Body of pancreas (tissue), 4 donors: Measurements from ENCODE around the gene PIWIL1.

ENCODE experiments used
- CTCF ChIP-seq, 7 experiments: fragments of 450-650 bp in 4 of 7; fragments of 200-600 bp in 3 of 7; sonication (generic) in 3 of 7; IDR thresholded peaks; one replicate each; pipeline ENCODE4 v1.5.1; 2016 to 2019; ENCODE audit warnings: antibody characterized with exemption in 7 of 7
- POLR2A ChIP-seq, 3 donors: fragments of 450-650 bp; IDR thresholded peaks; one replicate each; pipeline ENCODE4 v1.6.1; 2016; ENCODE audit warnings: antibody characterized with exemption in 3 of 3, mild to moderate bottlenecking in 2 of 3

- TF ChIP-seq CTCF (IDR thresholded peaks at IDR 0.05) (no peak), POLR2A (IDR thresholded peaks at IDR 0.05) (no peak)
Measured at GRCh38 chr12:130382818-130383217, 45.1 kb downstream of the PIWIL1 start.
